PC-9 (cell line): ENCODE data around the gene MAPKAPK2. TPM values are rescaled to one million over a fixed set of nuclear protein-coding genes. Genes with fewer than 3 reads are reported as not detected.

Source experiments
- BruUV-seq: library from RNA; stranded (reverse); fragments of 400-500 nt; replicated peaks from 2 replicates; lab custom pipeline; 2021; lab: Mats Ljungman, UMichigan
- CTCF ChIA-PET: fragments of 300-600 bp; sonication (Branson Sonifier 250); formaldehyde crosslinking; loops from one replicate; lab custom pipeline; 2022; ENCODE audit warnings: antibody characterized with exemption; lab: Charles Lee
- POLR2A ChIA-PET: fragments of 300-600 bp; sonication (Branson Sonifier 250); formaldehyde crosslinking; loops from one replicate; lab custom pipeline; 2022; ENCODE audit warnings: antibody characterized with exemption; ENCODE audit not compliant: unreplicated experiment; lab: Charles Lee
- DNase-seq, 2 experiments: peaks; one replicate each; pipeline versions ENCODE4 v3.0.0 to v3.0.0-alpha.2; 2015 to 2022; ENCODE audit warnings: mixed read lengths in 1 of 2
- H2AFZ ChIP-seq: fragments of 200-600 bp; sonication (generic); 2 replicates; pipeline ENCODE4 v1.8.1; 2017; ENCODE audit warnings: antibody characterized with exemption
- H3F3A ChIP-seq: fragments of 200-600 bp; sonication (generic); 2 replicates; pipeline ENCODE4 v1.8.1; 2017; ENCODE audit warnings: antibody characterized with exemption, mild to moderate bottlenecking, low read depth; ENCODE audit not compliant: insufficient read depth
- H3K27ac ChIP-seq: fragments of 200-600 bp; sonication (generic); 2 replicates; pipeline ENCODE4 v1.6.1; 2016; ENCODE audit warnings: mixed run types
- H3K27me3 ChIP-seq: fragments of 200-600 bp; sonication (generic); 2 replicates; pipeline ENCODE4 v1.6.1; 2016; ENCODE audit warnings: low read depth, mixed run types; ENCODE audit not compliant: insufficient read depth
- H3K36me3 ChIP-seq: fragments of 200-600 bp; sonication (generic); 2 replicates; pipeline ENCODE4 v1.6.1; 2016; ENCODE audit warnings: low read depth, mixed run types
- H3K4me1 ChIP-seq: fragments of 200-600 bp; sonication (generic); replicated peaks from 2 replicates; pipeline ENCODE4 v1.6.1; 2016; ENCODE audit warnings: mixed run types; ENCODE audit not compliant: insufficient read depth
- H3K4me2 ChIP-seq: fragments of 200-600 bp; sonication (generic); 2 replicates; pipeline ENCODE4 v1.6.1; 2017; ENCODE audit warnings: mixed run types
- H3K4me3 ChIP-seq: fragments of 200-600 bp; sonication (generic); 2 replicates; pipeline ENCODE4 v1.6.1; 2016; ENCODE audit warnings: mixed run types
- H3K79me2 ChIP-seq: fragments of 200-600 bp; sonication (generic); 2 replicates; pipeline ENCODE4 v1.6.1; 2017; ENCODE audit warnings: low read depth, mixed run types
- H3K9me2 ChIP-seq: fragments of 200-600 bp; sonication (generic); 2 replicates; pipeline ENCODE4 v1.8.1; 2017; ENCODE audit warnings: mild to moderate bottlenecking; ENCODE audit not compliant: insufficient read depth
- H3K9me3 ChIP-seq: fragments of 200-600 bp; sonication (generic); 2 replicates; pipeline ENCODE4 v1.8.1; 2016; ENCODE audit warnings: low read depth; ENCODE audit not compliant: insufficient read depth
- H4K20me1 ChIP-seq: fragments of 200-600 bp; sonication (generic); 2 replicates; pipeline ENCODE4 v1.8.1; 2017; ENCODE audit not compliant: insufficient read depth
- CTCF ChIP-seq: fragments of 200-600 bp; sonication (generic); conservative IDR thresholded peaks from 2 replicates; pipeline ENCODE4 v1.6.1; 2017; ENCODE audit warnings: mixed run types, antibody characterized with exemption, mild to moderate bottlenecking, moderate library complexity
- EZH2 ChIP-seq: fragments of 200-600 bp; sonication (generic); IDR thresholded peaks from 2 replicates; pipeline ENCODE4 v1.8.0; 2017; ENCODE audit warnings: antibody characterized with exemption, low read depth
- intact Hi-C: fragments of 100-400 bp; cut with micrococcal nuclease; formaldehyde crosslinking; loops from one replicate; pipeline ENCODE4 v1.10.0; 2022; ENCODE audit not compliant: unreplicated experiment
- total RNA-seq: library from RNA; stranded (reverse); gene quantifications from 2 replicates; pipeline ENCODE4 v1.2.3, GENCODE V29; 2021

MAPKAPK2 gene
- total RNA-seq, 1 experiment from 2014 or later = 62.6 TPM

- BruUV-seq = no TSS peak
- peaks cover 42% of the 10 kb centered on the region for H3K4me1 ChIP-seq
- TF ChIP-seq EZH2 (no peak), CTCF (no peak)
- DNase-seq = no peak
- H3K27ac ChIP-seq = no peak overlapping the region
- H3K79me2 ChIP-seq = peaks cover 90% of the 10 kb centered on the region
- no peaks in the 10 kb centered on the region for H3K27me3 ChIP-seq
- H2AFZ ChIP-seq = no peak overlapping the region
- H3K36me3 ChIP-seq = no peaks in the 10 kb centered on the region
- intact Hi-C loops = no loop called here
- ChIA-PET POLR2A (no interaction called here), CTCF (no interaction called here)
- peaks cover 36% of the 10 kb centered on the region for H3F3A ChIP-seq
- no peak overlapping the region for H3K4me2 ChIP-seq
- peaks cover 55% of the 10 kb centered on the region for H4K20me1 ChIP-seq
- no peaks in the 10 kb centered on the region for H3K9me2 ChIP-seq
- no peak overlapping the region for H3K4me3 ChIP-seq
- no peaks in the 10 kb centered on the region for H3K9me3 ChIP-seq
Measured at GRCh38 chr1:206706298-206706791, 21.6 kb downstream of the MAPKAPK2 start.

GRCh38 chr1:206706806-206707366 is 22.2 kb downstream of the MAPKAPK2 start:
- Histone ChIP-seq H3K4me2 (0 out of 2 replicates have a peak overlapping the region, but pooled peaks have one; percentile 60), H3K4me1 (peaks cover 43% of the 10 kb centered on the region)

GRCh38 chr1:206708058-206708457 is 23.4 kb downstream of the MAPKAPK2 start:
- no peak for TF ChIP-seq EZH2
- no peak for TF ChIP-seq CTCF
- Histone ChIP-seq H3K9me3 (no peaks in the 10 kb centered on the region), H3K27me3 (no peaks in the 10 kb centered on the region), H3K36me3 (no peaks in the 10 kb centered on the region), H3K79me2 (peaks cover 92% of the 10 kb centered on the region), H4K20me1 (peaks cover 45% of the 10 kb centered on the region), H3K27ac (0 out of 2 replicates have a peak overlapping the region, but pooled peaks have one; percentile 33), H3K4me2 (peak overlapping the region; percentile 60), H3K4me1 (peaks cover 47% of the 10 kb centered on the region), H2AFZ (no peak overlapping the region), H3F3A (peaks cover 37% of the 10 kb centered on the region), H3K4me3 (no peak overlapping the region), H3K9me2 (no peaks in the 10 kb centered on the region)
- peak in 1 of 2 experiments; percentile 57 for DNase-seq
- intact Hi-C loops = no loop called here
- POLR2A ChIA-PET = no interaction called here
- CTCF ChIA-PET = interaction anchor here (0.6 kb wide), 1 partner anchor 95 kb away, joined by 3 read pairs; no protein-coding TSS in a partner anchor
- BruUV-seq = no TSS peak

More at GRCh38 chr1:206706806-206707366, 22.2 kb downstream of the MAPKAPK2 start:
- no peak overlapping the region for H3K4me3 ChIP-seq
- CTCF ChIA-PET = no interaction called here
- DNase-seq = no peak
- H3K27ac ChIP-seq = no peak overlapping the region
- peaks cover 37% of the 10 kb centered on the region for H3F3A ChIP-seq
- H3K79me2 ChIP-seq = peaks cover 91% of the 10 kb centered on the region
- H3K9me3 ChIP-seq = no peaks in the 10 kb centered on the region
- no peaks in the 10 kb centered on the region for H3K9me2 ChIP-seq
- no peak for TF ChIP-seq CTCF
- TF ChIP-seq EZH2 = no peak
- peaks cover 55% of the 10 kb centered on the region for H4K20me1 ChIP-seq
- H2AFZ ChIP-seq = no peak overlapping the region
- H3K27me3 ChIP-seq = no peaks in the 10 kb centered on the region
- no TSS peak for BruUV-seq
- intact Hi-C loops = no loop called here
- POLR2A ChIA-PET = interaction anchor here (0.7 kb wide), 1 partner anchor 336 kb away, joined by 3 read pairs; no protein-coding TSS in a partner anchor
- no peaks in the 10 kb centered on the region for H3K36me3 ChIP-seq
